NCI-H1048 (cell line): Measurements from ENCODE around the gene GJA8.
A peak's percentile ranks its signal among the peaks of the same experiment; 100 is the strongest.
"Not testable (repeated sequence)": the region's sequence is repeated elsewhere in the genome, so short reads cannot be mapped to it uniquely, and the experiment has no call there.

Experiments
- DNase-seq: peaks from one replicate; lab custom pipeline; 2025; lab: John Stamatoyannopoulos, UW

The GJA8 gene

GRCh38 chr1:147902253-147902845 is at the start of gene GJA8:
GJA8 (plus strand) TSS chr1:147902795; CDS start chr1:147907956, 5,161 bp downstream.
- no peak for DNase-seq

DNA sequence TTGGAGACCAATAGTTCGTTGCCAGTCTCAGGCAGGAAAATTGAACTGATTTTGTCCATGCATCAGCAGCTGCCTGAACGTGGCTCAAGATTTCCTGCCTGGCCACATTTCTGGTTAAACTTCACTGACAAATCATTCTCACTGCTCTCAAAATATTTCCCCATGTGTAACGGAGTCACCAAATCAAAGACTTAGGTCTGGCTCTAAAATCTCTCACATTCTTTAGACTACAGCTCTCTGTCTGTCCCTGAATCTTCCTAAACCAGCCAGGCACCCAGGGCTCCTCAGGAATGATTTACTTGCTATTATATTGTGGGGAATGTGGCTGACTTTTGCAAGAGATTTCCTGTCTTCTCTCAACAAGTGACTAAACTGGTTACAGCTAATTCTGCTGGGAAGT is 49.2 kb upstream of the GJA8 start:
- no peak for DNase-seq

- not testable (repeated sequence) for DNase-seq
Measured at GRCh38 chr1:147854989-147855388, 47.6 kb upstream of the GJA8 start.

DNA sequence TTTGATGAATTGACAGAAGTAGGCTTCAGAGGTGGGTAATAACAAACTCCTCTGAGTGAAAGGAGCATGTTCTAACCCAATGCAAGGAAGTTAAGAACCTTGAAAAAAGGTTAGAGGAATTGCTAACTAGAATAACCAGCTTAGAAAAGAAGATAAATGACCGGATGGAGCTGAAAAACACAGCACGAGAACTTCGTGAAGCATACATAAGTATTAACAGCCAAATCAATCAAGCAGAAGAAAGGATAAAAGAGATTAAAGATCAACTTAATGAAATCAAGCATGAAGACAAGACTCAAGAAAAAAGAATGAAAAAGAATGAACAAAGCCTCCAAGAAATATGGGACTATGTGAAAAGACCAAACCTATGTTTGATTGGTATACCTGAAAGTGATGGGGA is 46.6 kb upstream of the GJA8 start:
- not testable (repeated sequence) for DNase-seq

DNA sequence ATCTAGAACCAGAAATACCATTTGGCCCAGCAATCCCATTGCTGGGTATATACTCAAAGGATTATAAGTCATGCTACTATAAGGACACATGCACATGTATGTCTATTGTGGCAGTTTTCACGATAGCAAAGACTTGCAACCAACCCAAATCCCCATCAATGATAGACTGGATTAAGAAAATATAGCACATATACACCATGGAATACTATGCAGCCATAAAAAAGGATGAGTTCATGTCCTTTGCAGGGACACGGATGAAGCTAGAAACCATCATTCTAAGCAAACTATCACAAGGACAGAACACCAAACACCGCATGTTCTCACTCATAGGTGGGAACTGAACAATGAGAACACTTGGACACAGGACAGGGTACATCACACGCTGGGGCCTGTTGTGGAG is 35.4 kb upstream of the GJA8 start:
- not testable (repeated sequence) for DNase-seq

DNA sequence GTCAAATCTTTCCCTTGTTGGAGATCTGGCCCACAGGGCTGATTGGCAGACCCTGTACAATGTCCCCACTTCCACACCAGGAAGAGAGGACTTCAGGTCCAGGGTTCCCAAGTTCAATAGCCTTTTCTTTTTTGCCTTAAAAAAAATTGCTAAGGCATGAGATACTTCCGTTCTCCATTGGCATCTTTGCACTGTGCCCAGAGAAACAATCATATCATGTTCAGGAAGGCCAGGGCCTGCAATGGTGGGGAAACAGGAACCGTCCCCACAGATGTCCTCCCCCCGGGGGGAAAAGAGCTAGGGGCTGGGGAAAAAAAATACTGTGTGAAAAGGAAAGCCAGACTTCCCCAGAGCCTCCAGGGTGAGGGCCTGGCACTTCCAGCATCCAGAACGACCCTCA is 24.6 kb upstream of the GJA8 start:
- no peak for DNase-seq

DNA sequence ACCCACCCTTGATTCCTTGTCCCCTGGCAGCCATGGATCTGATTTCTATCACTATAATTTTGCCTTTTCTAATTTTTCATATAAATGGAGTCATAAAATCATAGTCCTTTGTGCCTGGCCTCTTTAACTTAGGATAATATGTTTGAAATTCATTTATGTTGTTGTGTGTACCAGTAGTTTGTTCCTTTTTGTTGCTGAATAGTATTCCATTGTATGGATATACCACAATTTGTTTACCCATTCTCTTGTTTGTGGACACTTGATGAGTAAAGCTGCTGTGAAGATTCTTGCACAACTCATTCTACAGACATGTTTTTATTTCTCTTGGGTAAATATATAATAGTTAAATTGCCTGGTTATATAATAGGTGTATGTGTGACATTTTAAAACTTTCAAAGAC is 22.7 kb upstream of the GJA8 start:
- no peak for DNase-seq

DNA sequence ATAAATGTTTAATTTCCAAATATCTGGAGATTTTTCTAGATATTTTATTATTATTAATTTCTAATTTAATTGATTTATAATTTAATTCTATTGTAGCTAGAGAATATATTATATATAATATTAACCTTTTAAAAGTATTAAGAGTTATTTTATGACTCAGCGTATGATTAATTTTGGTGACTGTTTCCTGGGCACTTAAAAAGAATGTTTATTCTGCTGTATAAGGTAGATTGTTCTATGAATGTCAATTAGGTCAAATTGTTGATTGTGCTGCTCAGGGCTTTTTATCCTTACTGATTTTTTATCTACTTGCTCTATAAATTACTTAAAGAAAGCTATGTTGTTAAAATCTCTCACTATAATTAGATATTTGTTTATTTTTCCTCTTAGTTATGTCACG is 20.1 kb upstream of the GJA8 start:
- no peak for DNase-seq

- no peak for DNase-seq
Measured at GRCh38 chr1:147890177-147890790, 12.3 kb upstream of the GJA8 start.

GRCh38 chr1:147891088-147891487 is 11.5 kb upstream of the GJA8 start:
- no peak for DNase-seq

- DNase-seq: no peak
Measured at GRCh38 chr1:147892216-147892615, 10.4 kb upstream of the GJA8 start.

GRCh38 chr1:147892731-147893214 is 9.8 kb upstream of the GJA8 start:
- peak; percentile 36 for DNase-seq

GRCh38 chr1:147895123-147895522 is 7.5 kb upstream of the GJA8 start:
- DNase-seq: no peak

- no peak for DNase-seq
Measured at GRCh38 chr1:147897029-147897752, 5.4 kb upstream of the GJA8 start.

GRCh38 chr1:147897789-147898188 is 4.8 kb upstream of the GJA8 start:
- no peak for DNase-seq

DNA sequence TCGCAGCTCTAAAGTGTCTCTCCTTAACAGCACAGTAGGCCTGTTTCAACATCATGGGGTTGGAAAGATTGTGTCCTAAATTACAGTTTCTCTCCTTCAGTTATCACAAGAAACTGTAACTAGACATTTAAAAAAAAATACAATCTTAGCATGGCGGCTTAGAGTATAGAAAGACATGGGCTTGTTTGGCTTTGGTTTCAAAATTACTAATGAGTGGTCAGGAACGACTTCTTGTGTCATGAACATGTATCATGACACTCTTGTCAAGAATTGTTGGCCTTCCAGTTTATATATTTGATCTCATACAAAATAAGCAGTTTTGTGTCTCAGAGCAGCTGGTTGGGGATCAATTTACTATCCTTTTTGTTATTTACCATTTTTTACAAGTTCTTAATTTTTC is 2.1 kb downstream of the GJA8 start:
- no peak for DNase-seq

DNA sequence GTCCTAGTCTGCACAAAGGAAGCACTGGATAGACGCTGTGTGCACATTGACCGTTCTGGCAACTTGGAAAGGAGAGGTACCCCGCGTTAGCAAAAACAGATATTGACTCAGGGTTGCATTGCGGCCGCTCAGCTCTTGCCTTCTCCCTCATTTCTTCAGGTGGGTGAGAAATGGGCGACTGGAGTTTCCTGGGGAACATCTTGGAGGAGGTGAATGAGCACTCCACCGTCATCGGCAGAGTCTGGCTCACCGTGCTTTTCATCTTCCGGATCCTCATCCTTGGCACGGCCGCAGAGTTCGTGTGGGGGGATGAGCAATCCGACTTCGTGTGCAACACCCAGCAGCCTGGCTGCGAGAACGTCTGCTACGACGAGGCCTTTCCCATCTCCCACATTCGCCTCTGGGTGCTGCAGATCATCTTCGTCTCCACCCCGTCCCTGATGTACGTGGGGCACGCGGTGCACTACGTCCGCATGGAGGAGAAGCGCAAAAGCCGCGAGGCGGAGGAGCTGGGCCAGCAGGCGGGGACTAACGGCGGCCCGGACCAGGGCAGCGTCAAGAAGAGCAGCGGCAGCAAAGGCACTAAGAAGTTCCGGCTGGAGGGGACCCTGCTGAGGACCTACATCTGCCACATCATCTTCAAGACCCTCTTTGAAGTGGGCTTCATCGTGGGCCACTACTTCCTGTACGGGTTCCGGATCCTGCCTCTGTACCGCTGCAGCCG is 5.4 kb downstream of the GJA8 start:
- no peak for DNase-seq

GRCh38 chr1:147912553-147912952 is 10.0 kb downstream of the GJA8 start:
- no peak for DNase-seq

DNA sequence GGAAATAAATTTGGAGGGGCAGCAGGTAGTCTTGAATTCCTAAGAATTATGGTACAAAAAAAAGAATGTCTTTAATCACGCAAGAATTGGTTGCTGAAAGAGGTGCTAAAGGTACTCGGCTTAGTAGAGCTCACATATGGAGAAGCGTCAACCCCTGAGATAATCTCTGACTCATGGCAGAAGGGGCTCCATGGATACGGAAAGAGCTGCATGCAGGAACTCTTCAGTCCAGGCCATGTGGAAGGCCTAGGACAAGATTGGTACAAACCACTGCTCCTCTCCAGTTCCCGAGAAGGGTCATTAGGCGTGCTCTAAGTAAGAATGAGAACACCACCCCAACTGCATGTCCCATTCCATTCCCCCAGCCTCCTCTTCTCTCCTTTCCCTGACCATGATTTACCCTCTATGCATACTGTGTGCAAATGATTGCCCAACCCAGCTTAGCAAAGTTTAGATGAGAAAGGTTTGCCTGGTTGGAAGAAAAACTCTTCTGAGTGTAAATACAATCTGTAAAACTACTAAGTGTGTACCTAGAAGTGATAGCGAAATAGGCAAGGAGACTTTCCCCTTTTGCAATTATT is 10.9 kb downstream of the GJA8 start:
- DNase-seq: no peak

DNA sequence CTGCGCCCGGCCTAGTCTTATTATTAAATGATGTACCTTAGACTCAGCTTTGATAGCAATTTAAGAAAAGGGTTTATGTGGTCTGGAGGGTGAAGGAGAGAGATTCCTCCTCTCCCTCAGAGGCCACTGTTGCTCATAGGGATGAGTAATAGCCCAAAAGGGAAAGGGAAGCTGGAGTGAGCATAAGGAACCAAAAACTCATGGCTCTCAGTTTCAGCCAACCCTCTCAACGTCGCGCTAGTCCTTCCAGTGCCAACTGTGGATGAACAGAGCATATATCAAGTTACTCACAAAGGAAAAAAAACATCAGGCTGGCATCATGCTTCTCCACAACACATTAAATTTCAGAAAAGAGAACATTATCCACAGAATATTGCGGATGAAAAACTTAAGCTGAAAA is 17.3 kb downstream of the GJA8 start:
- no peak for DNase-seq

GRCh38 chr1:147924813-147925212 is 22.2 kb downstream of the GJA8 start:
- DNase-seq: no peak

GRCh38 chr1:147927215-147927614 is 24.6 kb downstream of the GJA8 start:
- DNase-seq: not testable (repeated sequence)
